Trophoblast cell (in vitro differentiated cells and primary cell): Measurements from ENCODE around the gene REEP1.

ENCODE experiments used
- DNase-seq, 2 donors: peaks; one replicate each; pipeline ENCODE4 v3.0.0-alpha.2; 2016
- H2AFZ ChIP-seq: 2 replicates; pipeline ENCODE4 v1.6.1; 2013; ENCODE audit warnings: low read length, moderate library complexity, mild to moderate bottlenecking; ENCODE audit not compliant: insufficient read depth, poor library complexity
- H2AK5ac ChIP-seq: 2 replicates; pipeline ENCODE4 v1.6.1; 2013; ENCODE audit warnings: mild to moderate bottlenecking, low read length
- H2BK120ac ChIP-seq: 2 replicates; pipeline ENCODE4 v1.6.1; 2013; ENCODE audit warnings: low read length, mild to moderate bottlenecking, moderate library complexity; ENCODE audit not compliant: insufficient read depth, poor library complexity
- H2BK12ac ChIP-seq: 2 replicates; pipeline ENCODE4 v1.6.1; 2013; ENCODE audit warnings: mild to moderate bottlenecking, low read length, moderate library complexity
- H2BK5ac ChIP-seq: 2 replicates; pipeline ENCODE4 v1.6.1; 2013; ENCODE audit warnings: low read length, low read depth, moderate library complexity, mild to moderate bottlenecking; ENCODE audit not compliant: poor library complexity
- H3K14ac ChIP-seq: 2 replicates; pipeline ENCODE4 v1.6.1; 2013; ENCODE audit warnings: mild to moderate bottlenecking, low read length
- H3K18ac ChIP-seq: 2 replicates; pipeline ENCODE4 v1.6.1; 2013; ENCODE audit warnings: mild to moderate bottlenecking, low read length
- H3K23ac ChIP-seq: 2 replicates; pipeline ENCODE4 v1.6.1; 2013; ENCODE audit warnings: low read length
- H3K27ac ChIP-seq: 2 replicates; pipeline ENCODE4 v1.5.1; 2013; ENCODE audit warnings: low read depth, mild to moderate bottlenecking, inconsistent platforms, low read length, moderate library complexity
- H3K27me3 ChIP-seq: 2 replicates; pipeline ENCODE4 v1.6.1; 2013; ENCODE audit warnings: inconsistent platforms, mild to moderate bottlenecking, low read length, moderate library complexity; ENCODE audit not compliant: insufficient read depth
- H3K36me3 ChIP-seq, 2 experiments: 1 replicate in 1 of 2; 2 replicates in 1 of 2; pipeline ENCODE4 v1.6.1; 2013; ENCODE audit warnings: low read length in 2 of 2, mild to moderate bottlenecking in 2 of 2, moderate library complexity in 1 of 2; ENCODE audit not compliant: insufficient read depth in 2 of 2, control insufficient read depth in 1 of 2
- H3K4ac ChIP-seq: 2 replicates; pipeline ENCODE4 v1.6.1; 2013; ENCODE audit warnings: low read depth, mild to moderate bottlenecking, low read length, moderate library complexity
- H3K4me1 ChIP-seq, 2 experiments: 1 replicate in 1 of 2; 2 replicates in 1 of 2; pipeline ENCODE4 v1.6.1; 2013; ENCODE audit warnings: low read length in 2 of 2, mild to moderate bottlenecking in 2 of 2, moderate library complexity in 1 of 2; ENCODE audit not compliant: insufficient read depth in 2 of 2, control insufficient read depth in 1 of 2
- H3K4me2 ChIP-seq: 2 replicates; pipeline ENCODE4 v1.6.1; 2013; ENCODE audit warnings: inconsistent platforms, mild to moderate bottlenecking, low read length, moderate library complexity
- H3K4me3 ChIP-seq: 2 replicates; pipeline ENCODE4 v1.5.1; 2013; ENCODE audit warnings: mild to moderate bottlenecking, low read depth, low read length, inconsistent platforms
- H3K79me1 ChIP-seq: one replicate; pipeline ENCODE4 v1.6.1; 2013; ENCODE audit warnings: low read length
- H3K79me2 ChIP-seq: 2 replicates; pipeline ENCODE4 v1.6.1; 2013; ENCODE audit warnings: low read length, mild to moderate bottlenecking; ENCODE audit not compliant: control insufficient read depth, insufficient read depth, poor library complexity
- H3K9ac ChIP-seq: 2 replicates; pipeline ENCODE4 v1.6.1; 2013; ENCODE audit warnings: mild to moderate bottlenecking, low read length
- H3K9me3 ChIP-seq: 2 replicates; pipeline ENCODE4 v1.6.1; 2013; ENCODE audit warnings: low read depth, mild to moderate bottlenecking, control low read depth, inconsistent platforms, low read length; ENCODE audit not compliant: insufficient read depth
- H4K12ac ChIP-seq: 2 replicates; pipeline ENCODE4 v1.6.1; 2013; ENCODE audit warnings: low read depth, mild to moderate bottlenecking, low read length, moderate library complexity
- H4K8ac ChIP-seq: 2 replicates; pipeline ENCODE4 v1.6.1; 2013; ENCODE audit warnings: low read depth, mild to moderate bottlenecking, low read length, moderate library complexity
- H4K91ac ChIP-seq: one replicate; pipeline ENCODE4 v1.6.1; 2013; ENCODE audit warnings: low read depth, mild to moderate bottlenecking, low read length, moderate library complexity
- WGBS: extraction: QIAGEN DNeasy Blood & Tissue Kit; methylation state at CpG from one replicate; pipeline ENCODE4 v1.1.7; 2013; ENCODE audit warnings: missing lambda C conversion rate; ENCODE audit not compliant: insufficient read length, insufficient coverage; ENCODE audit errors: extremely low coverage; 5-methylcytosine and 5-hydroxymethylcytosine counted together

REEP1 gene

GRCh38 chr2:86234563-86235131, 102.8 kb downstream of the REEP1 start:
- H3K27me3 ChIP-seq = no peaks in the 10 kb centered on the region
- no peak overlapping the region for H2BK5ac ChIP-seq
- H3K23ac ChIP-seq = no peak overlapping the region
- H4K8ac ChIP-seq = no peak overlapping the region
- no peaks in the 10 kb centered on the region for H3K36me3 ChIP-seq
- no peak overlapping the region for H3K14ac ChIP-seq
- no peak overlapping the region for H3K4ac ChIP-seq
- no peak overlapping the region for H2BK120ac ChIP-seq
- H3K4me1 ChIP-seq = no peaks in the 10 kb centered on the region
- no peak overlapping the region for H4K91ac ChIP-seq
- no peak overlapping the region for H2AK5ac ChIP-seq
- no peak overlapping the region for H2AFZ ChIP-seq
- DNase-seq = peak in 1 of 2 donors; percentile 44
- H3K18ac ChIP-seq = no peak overlapping the region
- no CpG with 5 or more reads among the region's 3 CpGs for WGBS
- H3K9ac ChIP-seq = no peak overlapping the region
- peaks cover 5% of the 10 kb centered on the region for H3K9me3 ChIP-seq
- no peak overlapping the region for H3K27ac ChIP-seq
- H4K12ac ChIP-seq = no peak overlapping the region
- no peak overlapping the region for H3K4me2 ChIP-seq
- H3K79me1 ChIP-seq = no peaks in the 10 kb centered on the region
- no peak overlapping the region for H3K4me3 ChIP-seq
- H3K79me2 ChIP-seq = no peaks in the 10 kb centered on the region
- no peak overlapping the region for H2BK12ac ChIP-seq

- no peak overlapping the region for H3K18ac ChIP-seq
- H2AK5ac ChIP-seq = no peak overlapping the region
- peaks cover 5% of the 10 kb centered on the region for H3K9me3 ChIP-seq
- no CpG with 5 or more reads among the region's 4 CpGs for WGBS
- H3K4me3 ChIP-seq = no peak overlapping the region
- no peak overlapping the region for H4K12ac ChIP-seq
- no peak for DNase-seq
- no peak overlapping the region for H2BK12ac ChIP-seq
- no peak overlapping the region for H2AFZ ChIP-seq
- H3K23ac ChIP-seq = no peak overlapping the region
- H3K36me3 ChIP-seq = no peaks in the 10 kb centered on the region
- no peaks in the 10 kb centered on the region for H3K79me2 ChIP-seq
- H3K14ac ChIP-seq = no peak overlapping the region
- H2BK120ac ChIP-seq = no peak overlapping the region
- no peaks in the 10 kb centered on the region for H3K27me3 ChIP-seq
- H3K79me1 ChIP-seq = no peaks in the 10 kb centered on the region
- no peak overlapping the region for H3K4me2 ChIP-seq
- H4K8ac ChIP-seq = no peak overlapping the region
- H3K4ac ChIP-seq = no peak overlapping the region
- no peak overlapping the region for H3K9ac ChIP-seq
- H2BK5ac ChIP-seq = no peak overlapping the region
- no peaks in the 10 kb centered on the region for H3K4me1 ChIP-seq
- H3K27ac ChIP-seq = no peak overlapping the region
- no peak overlapping the region for H4K91ac ChIP-seq
These were observed 104.0 kb downstream of the REEP1 start for GRCh38 chr2:86233436-86233835.

- Histone ChIP-seq H3K4me2 (no peak overlapping the region), H3K36me3 (no peaks in the 10 kb centered on the region), H3K9me3 (peaks cover 5% of the 10 kb centered on the region), H2BK5ac (no peak overlapping the region), H2AFZ (no peak overlapping the region), H3K4me3 (no peak overlapping the region), H3K14ac (no peak overlapping the region), H3K27me3 (no peaks in the 10 kb centered on the region), H3K9ac (no peak overlapping the region), H3K18ac (no peak overlapping the region), H4K12ac (no peak overlapping the region), H4K91ac (no peak overlapping the region), H2BK120ac (no peak overlapping the region), H2BK12ac (no peak overlapping the region), H3K4ac (no peak overlapping the region), H4K8ac (no peak overlapping the region), H3K79me2 (no peaks in the 10 kb centered on the region), H2AK5ac (no peak overlapping the region), H3K23ac (no peak overlapping the region), H3K79me1 (no peaks in the 10 kb centered on the region), H3K4me1 (no peaks in the 10 kb centered on the region), H3K27ac (no peak overlapping the region)
- DNase-seq = no peak
- WGBS = no CpG with 5 or more reads among the region's 6 CpGs
These were observed 104.5 kb downstream of the REEP1 start for GRCh38 chr2:86232910-86233309.

- Histone ChIP-seq H3K4me3 (no peak overlapping the region), H3K9me3 (peaks cover 5% of the 10 kb centered on the region), H3K9ac (no peak overlapping the region), H2BK12ac (no peak overlapping the region), H4K8ac (no peak overlapping the region), H3K79me1 (no peaks in the 10 kb centered on the region), H3K27me3 (no peaks in the 10 kb centered on the region), H4K12ac (no peak overlapping the region), H3K4ac (no peak overlapping the region), H3K18ac (no peak overlapping the region), H2BK120ac (no peak overlapping the region), H3K23ac (no peak overlapping the region), H3K14ac (no peak overlapping the region), H2AFZ (no peak overlapping the region), H4K91ac (no peak overlapping the region), H3K27ac (no peak overlapping the region), H3K4me1 (no peaks in the 10 kb centered on the region), H3K36me3 (no peaks in the 10 kb centered on the region), H2BK5ac (no peak overlapping the region), H3K79me2 (no peaks in the 10 kb centered on the region), H2AK5ac (no peak overlapping the region), H3K4me2 (no peak overlapping the region)
- DNase-seq = no peak
- no CpG with 5 or more reads among the region's 15 CpGs for WGBS
These were observed 105.0 kb downstream of the REEP1 start for GRCh38 chr2:86232373-86232784.
